Upper lobe of left lung (tissue), 4 donors: Measurements from ENCODE around the gene IGSF5.

ENCODE experiments used
- CTCF ChIP-seq, 6 experiments: fragments of 450-650 bp in 4 of 6; fragments of 200-600 bp in 2 of 6; sonication (generic) in 2 of 6; IDR thresholded peaks; one replicate each; pipeline ENCODE4 v1.5.1; 2016 to 2019; ENCODE audit warnings: antibody characterized with exemption in 6 of 6
- EP300 ChIP-seq, 4 donors: sonication (generic); formaldehyde crosslinking; IDR thresholded peaks; one replicate each; pipeline ENCODE4 v1.5.1; 2017; ENCODE audit warnings: antibody characterized with exemption in 4 of 4, control low read depth in 2 of 4
- POLR2AphosphoS5 ChIP-seq, 2 donors: sonication (generic); formaldehyde crosslinking; IDR thresholded peaks; one replicate each; pipeline ENCODE4 v1.5.1; 2017; ENCODE audit warnings: antibody characterized with exemption in 2 of 2

DNA sequence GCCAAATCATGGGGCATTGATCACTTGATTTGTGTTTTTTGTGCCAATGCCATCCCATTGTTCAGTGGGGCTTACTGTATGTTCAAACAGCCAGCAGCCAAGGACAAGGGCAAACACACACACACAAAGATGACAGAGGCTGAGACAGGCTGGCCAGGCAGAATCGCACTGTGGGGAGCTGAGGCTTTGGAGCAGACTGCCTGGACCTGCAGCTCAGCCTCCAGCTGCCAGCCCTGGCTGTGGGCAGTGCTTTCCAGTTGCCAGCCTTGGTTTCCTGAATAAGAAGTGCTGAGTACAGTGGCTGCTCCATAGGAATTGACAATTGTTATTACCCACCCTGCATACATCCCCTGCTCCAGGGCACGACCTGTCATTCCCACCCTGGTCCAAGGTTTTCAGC lies 105.3 kb downstream of the IGSF5 start:
- TF ChIP-seq CTCF (IDR thresholded peaks at IDR 0.05) (no peak), POLR2AphosphoS5 (IDR thresholded peaks at IDR 0.05) (no peak), EP300 (IDR thresholded peaks at IDR 0.05) (no peak)
